Body of pancreas (tissue), 4 donors: Measurements from ENCODE around the gene MAPK8IP3. TPM values are rescaled to one million over a fixed set of nuclear protein-coding genes. Genes with fewer than 3 reads are reported as not detected.
A peak's percentile ranks its signal among the peaks of the same experiment; 100 is the strongest.

Experiments
- ATAC-seq: fragments of 150-250 bp; one replicate; pipeline ENCODE4 v1.9.1; 2016
- DNase-seq, 4 donors: peaks; one replicate each; pipeline ENCODE4 v3.0.0-alpha.2; 2019
- H3K27ac ChIP-seq, 4 donors: fragments of 200-600 bp; sonication (generic); 1 replicate in 3 of 4; 2 replicates in 1 of 4; pipeline versions ENCODE4 v1.5.1 to v1.6.1; 2016 to 2019; ENCODE audit warnings: mild to moderate bottlenecking in 1 of 4, mixed read lengths in 1 of 4, moderate library complexity in 1 of 4
- H3K27me3 ChIP-seq, 2 donors: fragments of 200-600 bp; sonication (generic); one replicate each; pipeline ENCODE4 v1.6.0; 2016; ENCODE audit warnings: mild to moderate bottlenecking in 1 of 2
- H3K36me3 ChIP-seq, 2 donors: fragments of 200-600 bp; sonication (generic); replicated peaks in 1 of 2; 2 replicates each; pipeline ENCODE4 v1.5.1; 2016; ENCODE audit warnings: low read depth in 2 of 2; ENCODE audit not compliant: insufficient read depth in 1 of 2
- H3K4me1 ChIP-seq: fragments of 200-600 bp; sonication (generic); one replicate; pipeline ENCODE4 v1.6.0; 2016
- H3K4me3 ChIP-seq, 2 donors: fragments of 200-600 bp; sonication (generic); 1 replicate in 1 of 2; 2 replicates in 1 of 2; pipeline ENCODE4 v1.5.1; 2016 to 2019
- H3K9me3 ChIP-seq, 3 donors: fragments of 200-600 bp; sonication (generic); 1 replicate in 2 of 3; 2 replicates in 1 of 3; pipeline ENCODE4 v1.5.1; 2016
- POLR2A ChIP-seq, 3 donors: fragments of 450-650 bp; IDR thresholded peaks; one replicate each; pipeline ENCODE4 v1.6.1; 2016; ENCODE audit warnings: antibody characterized with exemption in 3 of 3, mild to moderate bottlenecking in 2 of 3
- WGBS, 2 donors: methylation state at CpG; one replicate each; pipeline ENCODE4 v1.1.5; 2017; 5-methylcytosine and 5-hydroxymethylcytosine counted together
- intact Hi-C: fragments of 100-400 bp; cut with DNase I; formaldehyde crosslinking; loops from one replicate; pipeline ENCODE4 v1.15.1; 2023
- total RNA-seq, 2 donors: library from RNA; depleted of rRNA; stranded (reverse); fragments of >200 nt; gene quantifications; one replicate each; pipeline ENCODE4 v1.1.0, GENCODE V29; 2016
- TF ChIP-seq, protein P1 (sequence below), 7 experiments: fragments of 450-650 bp in 4 of 7; fragments of 200-600 bp in 3 of 7; sonication (generic) in 3 of 7; IDR thresholded peaks; one replicate each; pipeline ENCODE4 v1.5.1; 2016 to 2019; ENCODE audit warnings: antibody characterized with exemption in 7 of 7

The MAPK8IP3 gene
- total RNA-seq, 2 donors from 2014 or later, result 79.9 to 103 TPM

DNA sequence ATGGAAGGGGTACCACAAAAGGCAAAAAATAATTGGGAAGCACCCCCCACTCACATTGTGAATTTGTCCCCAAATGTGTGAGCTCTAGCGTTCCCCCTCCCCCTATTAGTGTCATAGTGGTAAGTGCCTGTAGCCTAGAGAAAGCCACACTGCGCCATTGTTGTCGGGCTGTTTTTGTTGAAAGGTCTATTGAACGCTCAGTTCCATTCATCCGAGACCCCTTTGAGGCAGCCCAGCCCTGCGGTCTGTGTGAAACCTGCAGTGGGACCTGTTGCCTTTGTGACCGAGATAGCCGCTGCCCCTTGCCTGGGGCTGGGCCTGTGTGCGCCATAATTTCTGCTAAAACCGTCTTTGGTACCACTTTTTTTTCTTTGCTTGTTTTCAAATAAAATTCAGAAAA lies 25.0 kb upstream of the MAPK8IP3 start:
- TF ChIP-seq POLR2A (IDR thresholded peaks at IDR 0.05), result no peak
- TF ChIP-seq, protein P1, sequence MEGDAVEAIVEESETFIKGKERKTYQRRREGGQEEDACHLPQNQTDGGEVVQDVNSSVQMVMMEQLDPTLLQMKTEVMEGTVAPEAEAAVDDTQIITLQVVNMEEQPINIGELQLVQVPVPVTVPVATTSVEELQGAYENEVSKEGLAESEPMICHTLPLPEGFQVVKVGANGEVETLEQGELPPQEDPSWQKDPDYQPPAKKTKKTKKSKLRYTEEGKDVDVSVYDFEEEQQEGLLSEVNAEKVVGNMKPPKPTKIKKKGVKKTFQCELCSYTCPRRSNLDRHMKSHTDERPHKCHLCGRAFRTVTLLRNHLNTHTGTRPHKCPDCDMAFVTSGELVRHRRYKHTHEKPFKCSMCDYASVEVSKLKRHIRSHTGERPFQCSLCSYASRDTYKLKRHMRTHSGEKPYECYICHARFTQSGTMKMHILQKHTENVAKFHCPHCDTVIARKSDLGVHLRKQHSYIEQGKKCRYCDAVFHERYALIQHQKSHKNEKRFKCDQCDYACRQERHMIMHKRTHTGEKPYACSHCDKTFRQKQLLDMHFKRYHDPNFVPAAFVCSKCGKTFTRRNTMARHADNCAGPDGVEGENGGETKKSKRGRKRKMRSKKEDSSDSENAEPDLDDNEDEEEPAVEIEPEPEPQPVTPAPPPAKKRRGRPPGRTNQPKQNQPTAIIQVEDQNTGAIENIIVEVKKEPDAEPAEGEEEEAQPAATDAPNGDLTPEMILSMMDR (IDR thresholded peaks at IDR 0.05), result no peak
- Histone ChIP-seq H3K36me3 (no peaks in the 10 kb centered on the region), H3K9me3 (no peaks in the 10 kb centered on the region), H3K4me3 (no peak overlapping the region), H3K27me3 (no peaks in the 10 kb centered on the region), H3K27ac (no peak overlapping the region), H3K4me1 (peaks cover 22% of the 10 kb centered on the region)
- intact Hi-C loops, result no loop called here
- WGBS, 2 donors, result 92 to 97% methylated on average over 10 of the region's 10 CpGs
- DNase-seq, result no peak
- ATAC-seq, result no peak

DNA sequence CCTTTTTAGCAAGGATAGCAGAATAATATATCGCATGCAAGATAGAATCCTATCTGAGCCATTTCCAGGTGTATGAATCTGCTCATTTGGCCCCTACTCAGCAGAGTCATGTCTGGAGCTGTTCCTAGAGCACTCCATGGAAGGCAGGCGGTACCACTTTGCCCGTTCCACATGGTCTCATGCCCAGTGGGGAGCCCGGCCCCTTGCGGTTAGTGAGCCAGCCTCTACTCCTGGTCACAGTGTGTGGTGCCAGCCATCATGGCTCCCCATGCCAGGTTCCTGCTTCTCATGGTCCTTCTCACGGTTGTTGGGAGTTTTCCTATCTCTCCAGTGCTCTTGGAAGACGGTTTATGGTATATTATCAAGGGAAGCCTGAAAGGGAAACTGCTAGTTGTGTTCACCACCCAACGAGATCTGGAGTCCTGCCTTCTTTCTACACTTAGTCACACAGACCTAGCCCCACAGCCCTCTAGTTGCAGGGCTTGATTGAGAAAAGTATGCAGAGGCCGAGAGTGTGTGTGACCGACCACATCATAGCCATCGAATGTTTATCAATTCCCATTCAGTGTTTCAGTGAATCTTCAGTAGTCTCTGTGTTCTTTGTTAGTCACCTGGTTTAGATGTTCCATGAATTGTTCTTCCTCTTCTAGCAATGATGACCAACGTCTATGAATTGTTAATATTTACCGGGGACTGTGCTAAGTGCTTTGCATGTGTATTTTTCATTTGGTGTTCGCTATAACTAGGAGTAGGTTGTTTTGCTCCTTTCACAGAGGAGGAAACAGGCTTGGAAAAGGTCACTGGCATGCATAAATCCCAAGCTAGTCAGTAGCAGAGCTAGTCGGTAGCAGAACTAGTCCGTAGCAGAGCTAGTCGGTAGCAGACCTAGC lies 18.3 kb upstream of the MAPK8IP3 start:
- Histone ChIP-seq H3K9me3 (no peaks in the 10 kb centered on the region), H3K36me3 (peaks cover 0 to 6% of the 10 kb centered on the region in 2 donors), H3K4me3 (no peak overlapping the region), H3K27me3 (no peaks in the 10 kb centered on the region), H3K4me1 (peaks cover 33% of the 10 kb centered on the region), H3K27ac (peak overlapping the region; percentile 57 to 86 (median 83))
- TF ChIP-seq POLR2A (IDR thresholded peaks at IDR 0.05), result peak in 1 of 3 donors; percentile 22
- TF ChIP-seq, protein P1 (IDR thresholded peaks at IDR 0.05), result no peak
- peak; percentile 16 for ATAC-seq
- intact Hi-C loops, result no loop called here
- DNase-seq, result no peak
- 77 to 82% methylated on average over 14 to 17 of the region's 17 CpGs for WGBS, 2 donors

- WGBS, 2 donors, result 58 to 70% methylated on average over 10 of the region's 10 CpGs
- H3K4me3 ChIP-seq, result no peak overlapping the region
- peaks cover 33% of the 10 kb centered on the region for H3K4me1 ChIP-seq
- no peak for TF ChIP-seq POLR2A (IDR thresholded peaks at IDR 0.05)
- TF ChIP-seq, protein P1 (IDR thresholded peaks at IDR 0.05), result no peak
- intact Hi-C loops, result no loop called here
- H3K27me3 ChIP-seq, result no peaks in the 10 kb centered on the region
- no peaks in the 10 kb centered on the region for H3K9me3 ChIP-seq
- peaks cover 0 to 9% of the 10 kb centered on the region in 2 donors for H3K36me3 ChIP-seq
- peak overlapping the region; percentile 70 to 86 (median 83) for H3K27ac ChIP-seq
- ATAC-seq, result peak; percentile 90
- peak; percentile 54 to 86 (median 80) for DNase-seq
Observed at GRCh38 chr16:1688807-1689560, 17.0 kb upstream of the MAPK8IP3 start.

- no peak for ATAC-seq
- no peak overlapping the region for H3K4me3 ChIP-seq
- WGBS, 2 donors, result 68 to 89% methylated on average over 12 to 13 of the region's 13 CpGs
- TF ChIP-seq POLR2A (IDR thresholded peaks at IDR 0.05), result no peak
- TF ChIP-seq, protein P1 (IDR thresholded peaks at IDR 0.05), result no peak
- H3K27ac ChIP-seq, result peak overlapping the region; percentile 70 to 86 (median 83)
- no peaks in the 10 kb centered on the region for H3K27me3 ChIP-seq
- DNase-seq, result peak in 1 of 4 donors; percentile 32
- peaks cover 33% of the 10 kb centered on the region for H3K4me1 ChIP-seq
- H3K9me3 ChIP-seq, result no peaks in the 10 kb centered on the region
- intact Hi-C loops, result no loop called here
- peaks cover 0 to 9% of the 10 kb centered on the region in 2 donors for H3K36me3 ChIP-seq
Observed at GRCh38 chr16:1689853-1690252, 16.1 kb upstream of the MAPK8IP3 start.
